OCI-LY7 (cell line): ENCODE data around the gene SNAPC5. TPM values are rescaled to one million over a fixed set of nuclear protein-coding genes. Genes with fewer than 3 reads are reported as not detected.

Experiments
- BruUV-seq: library from RNA; stranded (reverse); fragments of 400-500 nt; replicated peaks from 2 replicates; lab custom pipeline; 2021; lab: Mats Ljungman, UMichigan
- CTCF ChIA-PET: fragments of 300-600 bp; sonication (Branson Sonifier 250); formaldehyde crosslinking; loops from one replicate; lab custom pipeline; 2022; ENCODE audit warnings: antibody characterized with exemption; ENCODE audit not compliant: unreplicated experiment; lab: Charles Lee
- POLR2A ChIA-PET: fragments of 300-600 bp; sonication (Branson Sonifier 250); formaldehyde crosslinking; loops from one replicate; lab custom pipeline; 2022; ENCODE audit warnings: antibody characterized with exemption; lab: Charles Lee
- DNase-seq: peaks from one replicate; pipeline ENCODE4 v3.0.0-alpha.2; 2015; ENCODE audit warnings: low spot score
- H2AFZ ChIP-seq: fragments of 200-600 bp; sonication (generic), shearing (Covaris generic); 2 replicates; pipeline ENCODE4 v1.6.1; 2014; ENCODE audit warnings: mild to moderate bottlenecking, antibody characterized with exemption, low read length, moderate library complexity
- H3K27ac ChIP-seq: fragments of 200-600 bp; sonication (generic); 2 replicates; pipeline ENCODE4 v1.5.1; 2014; ENCODE audit warnings: mixed run types, low read depth, mild to moderate bottlenecking, moderate library complexity, low read length, inconsistent platforms; ENCODE audit not compliant: poor library complexity, severe bottlenecking
- H3K36me3 ChIP-seq: fragments of 200-600 bp; sonication (generic); 2 replicates; pipeline ENCODE4 v1.6.1; 2014; ENCODE audit warnings: mild to moderate bottlenecking, antibody characterized with exemption, low read length, moderate library complexity, mixed read lengths; ENCODE audit not compliant: insufficient read depth
- H3K4me1 ChIP-seq: fragments of 200-600 bp; sonication (generic); 2 replicates; pipeline ENCODE4 v1.5.1; 2014; ENCODE audit warnings: mild to moderate bottlenecking, low read length; ENCODE audit not compliant: insufficient read depth, poor library complexity, severe bottlenecking
- H3K4me2 ChIP-seq: fragments of 200-600 bp; sonication (generic); 2 replicates; pipeline ENCODE4 v1.6.1; 2014; ENCODE audit warnings: mild to moderate bottlenecking, low read length
- H3K4me3 ChIP-seq: fragments of 200-600 bp; sonication (generic); 2 replicates; pipeline ENCODE4 v1.5.1; 2014; ENCODE audit warnings: mild to moderate bottlenecking, low read depth, low read length; ENCODE audit not compliant: poor library complexity, severe bottlenecking
- H3K79me2 ChIP-seq: fragments of 200-600 bp; sonication (generic); 2 replicates; pipeline ENCODE4 v1.6.1; 2016; ENCODE audit warnings: low read depth, mild to moderate bottlenecking, low read length, moderate library complexity, mixed read lengths; ENCODE audit not compliant: insufficient read depth
- H3K9me2 ChIP-seq: fragments of 200-600 bp; sonication (generic); 2 replicates; pipeline ENCODE4 v1.6.1; 2016; ENCODE audit warnings: mild to moderate bottlenecking, low read length, mixed read lengths; ENCODE audit not compliant: insufficient read depth
- H3K9me3 ChIP-seq: fragments of 200-600 bp; sonication (generic); 2 replicates; pipeline ENCODE4 v1.6.1; 2014; ENCODE audit warnings: mild to moderate bottlenecking, mixed run types, low read length, mixed read lengths
- H4K20me1 ChIP-seq: fragments of 200-600 bp; sonication (generic); 2 replicates; pipeline ENCODE4 v1.6.1; 2014; ENCODE audit warnings: mild to moderate bottlenecking, antibody characterized with exemption, low read length, moderate library complexity, mixed read lengths; ENCODE audit not compliant: insufficient read depth
- CTCF ChIP-seq: fragments of 200-600 bp; sonication (generic); conservative IDR thresholded peaks from 2 replicates; pipeline ENCODE4 v1.5.1; 2014; ENCODE audit warnings: mild to moderate bottlenecking, antibody characterized with exemption, low read length, moderate library complexity, mixed read lengths
- EZH2phosphoT487 ChIP-seq: fragments of 200-600 bp; sonication (generic); IDR thresholded peaks from 2 replicates; pipeline ENCODE4 v1.6.1; 2018; ENCODE audit warnings: low read depth, borderline replicate concordance, mild to moderate bottlenecking, mixed run types, antibody characterized with exemption, low read length, moderate library complexity, mixed read lengths
- intact Hi-C: fragments of 100-400 bp; cut with micrococcal nuclease; formaldehyde crosslinking; loops from one replicate; pipeline ENCODE4 v1.10.0; 2022; ENCODE audit not compliant: unreplicated experiment
- total RNA-seq, 2 experiments: library from RNA; depleted of rRNA in 1 of 2; stranded (reverse); fragments of >200 nt in 1 of 2; shearing (Covaris generic) in 1 of 2; gene quantifications; 2 replicates each; pipeline ENCODE4 v1.2.3, GENCODE V29; 2014 to 2022

The SNAPC5 gene
- total RNA-seq, 2 experiments from 2014 or later = 26.5 to 30.7 TPM

GRCh38 chr15:66488525-66488924 lies 9.0 kb downstream of the SNAPC5 start:
- Histone ChIP-seq H3K79me2 (no peaks in the 10 kb centered on the region), H3K9me3 (no peaks in the 10 kb centered on the region), H3K9me2 (no peaks in the 10 kb centered on the region), H3K27ac (no peak overlapping the region), H3K4me3 (no peak overlapping the region), H3K36me3 (peaks cover 93% of the 10 kb centered on the region), H3K4me1 (no peaks in the 10 kb centered on the region), H2AFZ (no peak overlapping the region), H3K4me2 (no peak overlapping the region), H4K20me1 (no peaks in the 10 kb centered on the region)
- no peak for TF ChIP-seq EZH2phosphoT487
- POLR2A ChIA-PET = no interaction called here
- no peak for DNase-seq
- no TSS peak for BruUV-seq
- CTCF ChIA-PET = no interaction called here
- intact Hi-C loops = no loop called here

- H3K4me3 ChIP-seq = no peak overlapping the region
- no peaks in the 10 kb centered on the region for H3K9me3 ChIP-seq
- BruUV-seq = no TSS peak
- no peak overlapping the region for H2AFZ ChIP-seq
- TF ChIP-seq EZH2phosphoT487 (no peak), CTCF (no peak)
- no peaks in the 10 kb centered on the region for H4K20me1 ChIP-seq
- H3K4me1 ChIP-seq = no peaks in the 10 kb centered on the region
- no peak overlapping the region for H3K4me2 ChIP-seq
- intact Hi-C loops = no loop called here
- H3K36me3 ChIP-seq = peaks cover 93% of the 10 kb centered on the region
- no peaks in the 10 kb centered on the region for H3K79me2 ChIP-seq
- ChIA-PET POLR2A (no interaction called here), CTCF (no interaction called here)
- H3K27ac ChIP-seq = no peak overlapping the region
- no peak for DNase-seq
- no peaks in the 10 kb centered on the region for H3K9me2 ChIP-seq
Measured at GRCh38 chr15:66486887-66487286, 10.7 kb downstream of the SNAPC5 start.

DNA sequence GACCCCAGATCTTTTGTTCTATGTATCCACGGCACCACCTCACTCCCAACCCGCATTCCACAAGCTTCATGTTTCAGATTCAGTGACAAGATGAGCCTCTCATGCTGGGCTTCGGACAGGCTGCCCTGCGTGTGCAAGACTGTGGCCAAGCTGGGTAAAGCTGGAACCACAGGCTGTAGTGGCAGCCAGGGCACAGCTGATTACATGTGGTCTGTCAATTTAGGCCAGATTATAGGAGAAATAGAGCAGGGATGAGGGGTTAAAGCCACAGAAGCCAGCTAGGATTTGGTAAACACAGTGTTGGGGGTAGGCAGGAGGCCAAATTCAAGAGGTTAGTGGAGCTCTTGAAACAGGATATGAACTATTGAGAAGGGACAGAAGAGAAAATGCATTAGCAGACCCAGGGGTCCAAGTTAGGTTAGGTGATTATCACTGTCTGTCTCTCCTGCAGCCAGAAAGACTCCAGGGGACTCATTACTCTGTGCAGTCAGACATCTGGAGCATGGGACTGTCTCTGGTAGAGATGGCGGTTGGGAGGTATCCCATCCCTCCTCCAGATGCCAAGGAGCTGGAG lies 12.9 kb downstream of the SNAPC5 start:
- Histone ChIP-seq H3K36me3 (peaks cover 83% of the 10 kb centered on the region), H3K79me2 (no peaks in the 10 kb centered on the region), H3K9me2 (no peaks in the 10 kb centered on the region), H3K4me1 (no peaks in the 10 kb centered on the region), H3K4me2 (no peak overlapping the region), H3K9me3 (no peaks in the 10 kb centered on the region), H2AFZ (no peak overlapping the region), H4K20me1 (no peaks in the 10 kb centered on the region), H3K27ac (no peak overlapping the region), H3K4me3 (no peak overlapping the region)
- BruUV-seq = no TSS peak
- POLR2A ChIA-PET = interaction anchor here (0.6 kb wide), 1 partner anchor 103 kb away, joined by 8 read pairs; no protein-coding TSS in a partner anchor
- DNase-seq = no peak
- intact Hi-C loops = no loop called here
- CTCF ChIA-PET = no interaction called here
- no peak for TF ChIP-seq EZH2phosphoT487
- TF ChIP-seq CTCF = no peak
